K562 (cell line): ENCODE data around the gene MYBPHL.

Experiments
- CTCF ChIP-seq, 3 experiments: IDR thresholded peaks in 2 of 3; conservative IDR thresholded peaks in 1 of 3; 2 replicates each; pipeline ENCODE4 v1.5.1; 2011 to 2012; ENCODE audit warnings: low read length in 3 of 3, mild to moderate bottlenecking in 3 of 3, control low read depth in 2 of 3, improper control_type of control experiment in 1 of 3, inconsistent platforms in 1 of 3, low read depth in 1 of 3, mixed read lengths in 1 of 3, moderate library complexity in 1 of 3; ENCODE audit not compliant: insufficient read depth in 2 of 3
- CUX1 ChIP-seq: fragments of 200-800 bp; sonication (Bioruptor generic); IDR thresholded peaks from 2 replicates; pipeline ENCODE4 v1.6.1; 2016; ENCODE audit warnings: missing genetic modification characterization, missing compliant biosample characterization
- FOXP1 ChIP-seq: sonication (generic); formaldehyde crosslinking; IDR thresholded peaks from 2 replicates; pipeline ENCODE4 v1.8.0; 2022; ENCODE audit warnings: mild to moderate bottlenecking, missing genetic modification reagents
- RAD51 ChIP-seq: fragments of 450-650 bp; IDR thresholded peaks from 2 replicates; pipeline ENCODE4 v1.7.1; 2016; ENCODE audit warnings: low read depth, mild to moderate bottlenecking, borderline replicate concordance
- TARDBP ChIP-seq: fragments of 450-650 bp; IDR thresholded peaks from 2 replicates; pipeline ENCODE4 v1.6.1; 2016
- TCF7L2 ChIP-seq: fragments of 150-350 bp; IDR thresholded peaks from 2 replicates; pipeline ENCODE4 v1.6.1; 2016; ENCODE audit warnings: low read depth, mild to moderate bottlenecking, low read length, moderate library complexity
- YY1 ChIP-seq, 3 experiments: IDR thresholded peaks; 2 replicates each; pipeline ENCODE4 v1.6.1; 2011; ENCODE audit warnings: low read length in 2 of 3, mild to moderate bottlenecking in 2 of 3, moderate library complexity in 2 of 3, borderline replicate concordance in 1 of 3, control low read depth in 1 of 3, low read depth in 1 of 3; ENCODE audit not compliant: insufficient read depth in 3 of 3, insufficient replicate concordance in 2 of 3, control insufficient read depth in 1 of 3, insufficient read length in 1 of 3; ENCODE audit errors: extremely low read depth in 1 of 3
- ZNF121 ChIP-seq: sonication (generic); formaldehyde crosslinking; conservative IDR thresholded peaks from 2 replicates; pipeline ENCODE4 v1.8.0; 2022; ENCODE audit warnings: missing genetic modification reagents

GRCh38 chr1:109292364-109292763 is 14.4 kb downstream of the MYBPHL start:
- TF ChIP-seq YY1 (IDR thresholded peaks at IDR 0.05; ENCODE audit: borderline replicate concordance in 1 of 3, control insufficient read depth in 1 of 3, extremely low read depth in 1 of 3, insufficient read depth in 3 of 3, insufficient read length in 1 of 3, insufficient replicate concordance in 2 of 3, low read depth in 1 of 3, low read length in 2 of 3) = no peak
- no peak for TF ChIP-seq RAD51
- no peak for TF ChIP-seq FOXP1 (CRISPR knock-in tag)
- TF ChIP-seq TARDBP = no peak
- no peak for TF ChIP-seq ZNF121 (CRISPR knock-in tag)
- no peak for TF ChIP-seq CUX1
- TF ChIP-seq CTCF (IDR thresholded peaks at IDR 0.05 in 2 of 3, conservative IDR thresholded peaks at IDR 0.05 in 1 of 3; ENCODE audit: insufficient read depth in 2 of 3, low read depth in 1 of 3, low read length in 3 of 3) = no peak
- no peak for TF ChIP-seq TCF7L2
